ENCODE data around the gene PPP1R12C.

PPP1R12C gene

DNA sequence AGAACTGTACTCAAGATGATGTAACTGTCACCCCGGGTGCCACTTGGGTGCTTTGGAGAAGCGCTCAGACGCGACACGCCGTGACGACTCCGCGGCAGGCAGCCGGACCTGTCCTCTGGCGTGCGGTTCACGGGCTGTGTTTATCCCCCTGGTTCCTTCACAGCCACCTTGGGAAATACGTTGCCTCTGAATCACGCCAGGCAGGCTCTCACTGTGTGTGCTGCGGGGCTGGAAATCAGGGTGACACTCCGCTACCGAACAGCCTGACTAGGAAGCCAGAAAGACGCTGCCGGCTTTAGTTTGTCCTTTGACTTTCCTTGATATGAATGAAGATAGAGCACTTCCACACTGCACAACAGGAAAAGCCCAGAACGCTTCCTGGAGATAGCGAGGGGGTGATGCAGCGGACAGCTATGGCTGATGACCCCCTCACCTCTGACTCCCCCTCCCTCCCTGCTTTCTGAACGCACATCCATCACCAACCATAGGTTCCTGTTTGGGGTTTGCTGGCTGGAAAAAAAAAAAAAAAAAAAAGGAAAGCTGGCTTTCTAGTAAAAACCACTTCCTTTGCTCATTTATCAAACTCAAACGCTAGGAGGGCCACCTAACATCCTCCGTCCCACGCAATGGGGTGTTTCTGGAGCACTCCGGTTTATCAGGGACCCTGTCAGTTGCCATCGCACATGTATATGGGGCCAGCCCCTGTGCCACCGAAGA is 75.7 kb downstream of the PPP1R12C start:
- peak in 1 of 2 donors; percentile 21 for DNase-seq

DNA sequence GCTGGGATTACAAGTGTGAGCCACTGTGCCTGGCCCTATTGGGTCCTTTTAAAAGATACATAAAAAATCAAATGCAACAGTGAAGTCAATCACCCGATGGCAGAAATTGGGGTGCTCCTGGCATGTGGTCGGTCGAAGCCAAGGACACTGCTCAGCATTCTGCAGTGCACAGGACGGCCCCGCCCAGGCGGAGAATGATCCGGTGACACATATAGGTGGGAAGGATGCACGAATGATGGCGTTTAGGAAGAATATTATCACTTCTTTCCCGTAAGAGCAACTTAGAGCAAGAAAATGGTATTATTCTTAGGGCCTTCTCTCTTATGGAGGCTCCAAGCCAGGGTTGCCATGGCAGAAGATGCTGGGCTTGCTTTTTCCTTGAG is 76.2 kb downstream of the PPP1R12C start:
- DNase-seq = no peak
